Aorta (tissue), 5 donors: Measurements from ENCODE around the gene KRT13. TPM values are rescaled to one million over a fixed set of nuclear protein-coding genes. Genes with fewer than 3 reads are reported as not detected.

ENCODE experiments used
- ATAC-seq: fragments of 200-7000 bp; cut with Tn5 transposase; one replicate; pipeline ENCODE4 v1.9.1; 2022; ENCODE audit warnings: moderate library complexity; ENCODE audit not compliant: low FRiP score
- DNase-seq, 2 donors: peaks; one replicate each; pipeline ENCODE4 v3.0.0-alpha.2; 2020
- H3K27ac ChIP-seq, 2 donors: one replicate each; pipeline ENCODE4 v1.5.1; 2013; ENCODE audit warnings: low read length in 2 of 2, mild to moderate bottlenecking in 2 of 2, moderate library complexity in 2 of 2, control low read depth in 1 of 2, inconsistent platforms in 1 of 2, low read depth in 1 of 2
- H3K27me3 ChIP-seq, 2 donors: one replicate each; pipeline ENCODE4 v1.6.1; 2013; ENCODE audit warnings: control low read depth in 1 of 2, low read length in 1 of 2, mild to moderate bottlenecking in 1 of 2, moderate library complexity in 1 of 2; ENCODE audit not compliant: insufficient read depth in 2 of 2, control insufficient read depth in 1 of 2
- H3K36me3 ChIP-seq, 2 donors: one replicate each; pipeline ENCODE4 v1.6.1; 2013; ENCODE audit warnings: control low read depth in 1 of 2, low read length in 1 of 2, mild to moderate bottlenecking in 1 of 2; ENCODE audit not compliant: insufficient read depth in 2 of 2, control insufficient read depth in 1 of 2
- H3K4me1 ChIP-seq, 2 donors: one replicate each; pipeline ENCODE4 v1.6.1; 2013; ENCODE audit warnings: low read length in 2 of 2, control low read depth in 1 of 2, mild to moderate bottlenecking in 1 of 2, moderate library complexity in 1 of 2; ENCODE audit not compliant: insufficient read depth in 2 of 2, control insufficient read depth in 1 of 2
- H3K4me3 ChIP-seq, 2 donors: one replicate each; pipeline ENCODE4 v1.5.1; 2013; ENCODE audit warnings: low read length in 2 of 2, control low read depth in 1 of 2, mild to moderate bottlenecking in 1 of 2
- H3K9me3 ChIP-seq: one replicate; pipeline ENCODE4 v1.6.1; 2013; ENCODE audit warnings: mild to moderate bottlenecking, low read length; ENCODE audit not compliant: control insufficient read depth
- WGBS, 2 donors: extraction: QIAGEN DNeasy Blood & Tissue Kit; methylation state at CpG; one replicate each; pipeline ENCODE4 v1.1.7; 2013; 5-methylcytosine and 5-hydroxymethylcytosine counted together
- intact Hi-C, 2 donors: fragments of 100-400 bp; cut with DNase I; formaldehyde crosslinking; loops; one replicate each; pipeline versions ENCODE4 v1.14.2 to v1.15.0; 2022
- polyA plus RNA-seq, 2 donors: library from polyadenylated mRNA; stranded (reverse); fragments of 200-250 nt; gene quantifications; one replicate each; pipeline ENCODE4 v1.2.3, GENCODE V29; 2013
- total RNA-seq, 2 donors: library from RNA; stranded (reverse); fragmentation: NEBNext Ultra II Directional; extraction: Animal tissue kit (Norgen Biotek cat#: 25700); gene quantifications; one replicate each; pipeline ENCODE4 v1.2.1, GENCODE V29; 2021
- donor health status: healthy with polysubstance abuse.
- donor health status: Bipolar disorder and iron deficiency.
- donor health status: DM: no; HTN: no; CAD: no.
- donor health status: DM: no; HTN: no; CAD: no.
- donor health status: DM: yes; HTN: yes; CAD: no.

KRT13 gene
- total and polyA plus RNA-seq, 4 donors = 11.4 to 38.3 TPM; not detected in 2

DNA sequence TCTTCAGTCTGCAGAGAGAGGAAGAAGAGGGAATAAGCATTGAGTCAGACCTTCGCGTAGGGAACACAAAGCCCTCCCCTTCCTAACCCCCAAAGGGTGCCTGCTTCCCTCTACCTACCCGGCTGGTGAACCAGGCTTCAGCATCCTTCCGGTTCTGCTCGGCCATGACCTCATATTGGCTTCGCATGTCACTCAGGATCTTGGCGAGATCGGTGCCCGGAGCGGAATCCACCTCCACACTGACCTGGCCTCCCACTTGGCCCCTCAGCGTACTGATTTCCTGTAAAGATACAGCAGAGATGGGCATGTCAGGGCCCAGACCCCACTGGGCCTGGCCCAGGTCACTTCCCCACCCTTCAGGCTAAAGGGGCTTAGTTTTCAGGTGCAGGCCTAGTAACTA is 18.8 kb upstream of the KRT13 start:
- ATAC-seq (no peak), DNase-seq (no peak)
- intact Hi-C loops = no loop called here
- H3K27ac ChIP-seq = no peak overlapping the region
- no peaks in the 10 kb centered on the region for H3K4me1 ChIP-seq
- H3K4me3 ChIP-seq = no peak overlapping the region
- no peaks in the 10 kb centered on the region for H3K36me3 ChIP-seq
- peaks cover 0 to 3% of the 10 kb centered on the region in 2 donors for H3K27me3 ChIP-seq
- H3K9me3 ChIP-seq = no peaks in the 10 kb centered on the region
- WGBS, 2 donors = 95% methylated on average over 11 of the region's 11 CpGs

DNA sequence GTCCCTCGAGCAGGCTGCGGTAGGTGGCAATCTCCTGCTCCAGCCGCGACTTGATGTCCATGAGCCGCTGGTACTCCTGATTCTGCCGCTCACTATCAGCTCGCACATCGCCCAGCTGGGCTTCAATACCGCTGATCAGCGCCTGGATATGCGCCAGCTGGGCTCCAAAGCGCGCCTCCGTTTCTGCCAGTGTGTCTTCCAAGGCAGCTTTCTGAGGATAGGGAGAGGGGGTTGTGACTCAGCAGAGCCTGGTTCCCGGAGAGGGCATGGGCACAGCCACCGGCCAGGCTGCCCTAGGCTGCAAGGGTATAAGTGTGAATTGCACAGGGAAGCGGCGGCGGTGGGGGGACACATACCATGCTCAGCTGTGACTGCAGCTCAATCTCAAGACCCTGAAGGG is 18.4 kb upstream of the KRT13 start:
- Histone ChIP-seq H3K4me3 (no peak overlapping the region), H3K9me3 (no peaks in the 10 kb centered on the region), H3K27me3 (peaks cover 0 to 3% of the 10 kb centered on the region in 2 donors), H3K27ac (no peak overlapping the region), H3K4me1 (no peaks in the 10 kb centered on the region), H3K36me3 (no peaks in the 10 kb centered on the region)
- no peak for DNase-seq
- intact Hi-C loops = no loop called here
- WGBS, 2 donors = 82 to 86% methylated on average over 19 of the region's 19 CpGs
- ATAC-seq = no peak

DNA sequence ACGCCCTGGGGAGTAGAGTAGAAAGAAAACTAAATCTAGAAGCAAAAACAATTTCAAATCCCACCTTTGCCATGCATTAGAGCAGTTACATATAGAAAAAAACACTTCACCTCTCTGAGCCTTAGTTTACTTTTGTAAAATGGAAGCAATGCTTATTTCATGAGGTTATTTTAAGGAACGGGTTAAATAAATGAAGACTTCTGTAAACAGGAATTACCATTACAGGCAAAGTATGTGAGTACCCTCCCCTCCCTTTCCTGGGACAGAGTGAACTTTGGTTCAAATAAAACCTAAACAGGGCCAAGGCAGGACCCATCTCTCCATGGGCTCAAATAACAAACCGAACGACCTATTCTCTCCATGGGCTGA is 17.8 kb upstream of the KRT13 start:
- 70 to 74% methylated on average over 4 of the region's 4 CpGs for WGBS, 2 donors
- DNase-seq = no peak
- Histone ChIP-seq H3K4me3 (no peak overlapping the region), H3K4me1 (no peaks in the 10 kb centered on the region), H3K9me3 (no peaks in the 10 kb centered on the region), H3K36me3 (no peaks in the 10 kb centered on the region), H3K27ac (no peak overlapping the region), H3K27me3 (peaks cover 0 to 3% of the 10 kb centered on the region in 2 donors)
- intact Hi-C loops = no loop called here
- ATAC-seq = no peak

DNA sequence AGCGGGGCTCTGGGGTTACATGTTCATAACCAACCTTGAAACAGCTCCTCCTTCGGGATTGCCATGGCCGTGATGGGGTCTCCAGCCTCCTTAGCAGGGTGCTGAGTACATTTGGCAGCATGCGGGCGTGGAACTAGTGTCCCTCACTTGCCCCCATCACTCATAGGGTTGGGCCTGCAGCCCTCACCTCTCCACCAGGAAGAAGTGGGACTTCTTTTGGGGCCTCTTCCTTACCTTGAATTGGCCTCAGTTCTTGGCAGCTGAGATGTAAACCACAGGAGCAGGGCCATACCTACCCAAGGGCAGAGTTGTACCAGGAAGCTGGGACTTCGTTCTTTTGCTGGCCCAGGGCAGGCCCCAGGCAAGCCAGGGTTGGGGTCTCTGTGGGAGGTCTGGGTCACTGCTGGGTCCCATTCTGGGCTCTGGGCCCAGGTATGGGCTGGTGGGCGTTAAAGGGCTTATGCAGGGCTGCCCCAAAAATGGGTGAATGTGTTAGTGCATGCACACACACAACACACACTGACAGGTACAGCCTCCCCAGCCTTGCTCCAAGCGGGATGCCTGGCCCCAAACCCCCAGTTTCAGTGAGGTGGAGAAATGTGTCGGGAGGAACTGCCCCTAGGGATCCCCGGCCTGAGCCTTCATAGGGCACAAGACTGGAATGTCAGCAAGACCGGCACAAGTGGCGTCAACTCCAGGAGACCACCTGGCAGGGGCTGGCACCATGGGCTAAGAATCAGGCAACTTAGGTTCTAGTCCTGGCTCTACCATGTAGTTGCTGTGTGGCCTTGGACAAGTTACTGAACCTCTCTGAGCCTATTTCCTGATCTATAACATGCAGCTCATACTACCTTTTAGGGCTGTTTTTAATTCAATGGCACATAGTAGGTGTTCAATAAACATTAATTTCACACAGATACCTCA is 17.2 kb upstream of the KRT13 start:
- Histone ChIP-seq H3K4me3 (no peak overlapping the region), H3K4me1 (no peaks in the 10 kb centered on the region), H3K36me3 (no peaks in the 10 kb centered on the region), H3K27ac (no peak overlapping the region), H3K27me3 (no peaks in the 10 kb centered on the region), H3K9me3 (no peaks in the 10 kb centered on the region)
- intact Hi-C loops = no loop called here
- DNase-seq (no peak), ATAC-seq (no peak)
- 95% methylated on average over 12 of the region's 12 CpGs for WGBS, 2 donors

DNA sequence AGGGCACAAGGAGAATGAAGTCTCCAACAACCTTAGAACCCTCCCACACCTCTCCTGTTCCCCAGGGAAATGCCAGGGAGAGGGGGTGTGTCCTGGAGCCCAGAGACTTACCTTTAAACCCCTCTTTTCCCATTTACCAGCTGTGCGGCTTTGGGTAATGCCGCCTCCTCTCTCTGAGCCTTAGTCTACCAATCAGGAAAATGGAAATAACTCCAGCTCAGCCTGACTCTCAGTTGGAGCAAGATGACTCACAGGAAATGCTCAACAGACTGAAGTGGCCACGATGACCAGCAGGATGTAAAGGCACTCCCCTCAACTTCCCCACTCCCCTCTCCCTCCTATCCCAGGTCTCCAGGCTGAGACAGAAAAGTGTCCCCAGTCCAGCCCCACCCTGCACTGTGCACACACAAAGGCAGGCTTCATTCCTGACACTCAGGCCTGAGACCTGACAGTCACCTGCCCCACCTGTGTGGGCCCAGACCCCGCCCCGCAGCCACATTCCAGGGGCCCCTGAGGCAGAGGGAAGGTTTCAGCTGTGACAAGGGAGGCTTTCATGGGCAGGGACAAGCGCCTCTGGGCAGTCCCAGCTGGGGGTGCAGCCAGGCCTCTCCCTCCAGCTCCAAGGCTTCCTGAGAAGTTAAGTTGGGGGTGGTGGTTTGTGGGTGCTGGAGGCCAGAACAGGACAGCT is 16.3 kb upstream of the KRT13 start:
- Histone ChIP-seq H3K9me3 (no peaks in the 10 kb centered on the region), H3K27me3 (no peaks in the 10 kb centered on the region), H3K4me1 (no peaks in the 10 kb centered on the region), H3K4me3 (no peak overlapping the region), H3K27ac (no peak overlapping the region), H3K36me3 (no peaks in the 10 kb centered on the region)
- DNase-seq (no peak), ATAC-seq (peak; percentile 20)
- WGBS, 2 donors = 77 to 79% methylated on average over 6 of the region's 6 CpGs
- intact Hi-C loops = no loop called here

DNA sequence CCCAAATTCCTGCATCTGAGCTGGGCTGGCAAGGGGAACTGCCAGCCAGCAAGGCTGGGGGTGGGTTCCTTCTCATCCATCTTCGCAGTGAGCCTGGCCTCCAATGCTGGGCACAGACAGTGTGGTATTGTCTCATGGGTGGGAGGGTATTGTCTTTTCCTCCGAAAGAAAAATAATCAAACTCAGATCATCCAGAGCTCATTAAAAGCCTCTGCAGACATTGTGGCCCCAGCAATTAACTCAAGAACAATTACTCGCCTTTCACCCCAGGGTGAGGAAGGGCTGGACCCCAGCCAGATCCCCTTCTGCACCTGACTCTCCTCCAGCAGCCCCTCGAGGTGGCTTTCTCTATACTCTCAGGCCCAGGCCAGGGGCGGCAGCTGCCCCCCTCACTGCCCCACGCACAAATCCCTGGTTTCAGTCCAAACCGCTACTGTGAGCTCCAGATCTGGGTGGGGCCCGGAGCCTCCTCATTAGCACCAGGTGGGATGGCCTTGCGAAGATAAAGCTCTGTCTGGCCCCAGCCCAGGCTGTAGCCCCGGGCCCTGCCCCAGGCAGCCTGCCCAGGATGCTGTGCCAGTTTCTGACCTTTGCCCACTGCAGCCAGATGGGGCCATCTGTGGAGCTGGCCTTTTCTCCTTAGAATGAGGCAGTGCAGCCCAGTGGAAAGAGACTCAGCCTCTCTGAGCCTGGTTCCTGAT is 15.6 kb upstream of the KRT13 start:
- no peaks in the 10 kb centered on the region for H3K9me3 ChIP-seq
- no peak for DNase-seq

DNA sequence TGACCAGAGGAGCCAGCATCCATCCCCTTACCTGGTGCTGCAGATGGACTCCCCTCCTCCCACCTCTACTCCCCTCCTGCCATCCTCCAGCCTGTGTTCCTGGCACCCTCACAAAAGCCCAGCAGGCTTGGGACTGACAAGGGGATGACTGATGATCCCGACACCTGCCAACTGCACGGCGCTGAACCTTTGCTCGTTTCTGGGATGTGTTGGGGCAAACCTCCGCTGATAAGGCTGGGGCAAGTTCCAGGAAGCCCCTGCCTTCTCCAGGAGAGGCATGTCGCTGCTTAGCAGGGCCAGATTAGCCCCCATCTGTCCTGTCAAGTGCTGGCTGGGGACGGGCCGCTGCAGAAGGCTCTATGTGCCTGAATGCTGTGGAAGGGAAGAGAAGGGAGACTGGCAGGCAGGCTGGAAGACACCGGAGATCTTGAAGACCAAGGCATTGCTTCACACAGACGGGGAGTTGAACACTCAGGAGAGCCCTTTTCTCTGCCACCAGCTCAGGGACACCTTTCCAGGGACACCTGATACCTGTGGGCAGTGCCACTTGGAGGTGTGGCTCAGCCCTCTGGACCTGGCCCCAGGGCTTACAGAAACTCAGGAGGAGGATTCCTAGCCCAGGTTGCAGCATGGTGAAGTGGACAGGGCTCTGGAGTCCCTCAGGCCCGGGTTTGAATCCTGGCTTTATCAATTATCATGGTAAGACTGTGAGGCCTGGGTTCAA is 14.3 kb upstream of the KRT13 start:
- no peak overlapping the region for H3K27ac ChIP-seq
- H3K27me3 ChIP-seq = no peaks in the 10 kb centered on the region
- intact Hi-C loops = no loop called here
- H3K4me1 ChIP-seq = no peaks in the 10 kb centered on the region
- DNase-seq = no peak
- no peaks in the 10 kb centered on the region for H3K36me3 ChIP-seq
- no peak overlapping the region for H3K4me3 ChIP-seq
- no peaks in the 10 kb centered on the region for H3K9me3 ChIP-seq
- ATAC-seq = no peak
- 36 to 37% methylated on average over 11 of the region's 11 CpGs for WGBS, 2 donors

More for the DNA sequence above, 15.6 kb upstream of the KRT13 start:
- H3K4me3 ChIP-seq = no peak overlapping the region
- no peak for ATAC-seq
- 77 to 81% methylated on average over 10 of the region's 10 CpGs for WGBS, 2 donors
- no peak overlapping the region for H3K27ac ChIP-seq
- intact Hi-C loops = no loop called here
- H3K4me1 ChIP-seq = no peaks in the 10 kb centered on the region
- H3K27me3 ChIP-seq = no peaks in the 10 kb centered on the region
- H3K36me3 ChIP-seq = no peaks in the 10 kb centered on the region

DNA sequence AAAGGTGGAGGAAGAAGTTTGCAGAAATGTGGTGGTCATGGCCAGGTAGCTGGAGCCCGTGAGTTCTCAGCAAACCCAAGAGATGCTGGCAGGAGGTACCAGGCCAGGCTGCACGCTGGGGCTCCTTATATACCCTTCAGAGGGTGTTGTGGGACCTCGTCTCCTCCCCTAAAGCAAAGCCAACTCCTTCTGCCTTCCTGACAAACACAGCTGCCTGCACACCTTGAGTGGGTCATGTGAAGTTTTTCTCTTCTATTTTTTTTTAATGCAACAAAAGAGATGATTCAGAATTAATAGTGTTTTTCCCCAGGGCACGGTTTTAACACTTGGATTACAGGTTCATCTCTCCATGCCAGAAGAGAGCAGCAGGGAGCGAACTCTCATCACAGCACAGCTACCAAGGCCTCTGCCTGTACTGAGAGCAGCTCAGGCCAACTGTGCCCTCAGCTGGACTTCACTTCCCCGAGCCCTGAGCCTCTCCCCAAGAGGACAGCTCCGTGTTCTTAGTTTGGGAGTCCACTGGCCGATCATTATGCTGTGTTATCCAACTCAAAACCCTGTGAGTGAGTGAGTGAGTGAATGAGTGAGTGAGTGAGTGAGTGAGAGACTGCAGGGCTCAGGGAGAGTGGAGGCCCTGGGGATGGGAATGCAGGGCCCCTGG is 13.5 kb upstream of the KRT13 start, which contains the start of gene KRT15:
Gene KRT15, minus strand, starts transcription at position 102 of the 661 bp plus-strand sequence. Its CDS starts 63 bp downstream, at position 39.
- H3K27ac ChIP-seq = no peak within 1 kb of the TSS

More for the DNA sequence above, 13.5 kb upstream of the KRT13 start, which contains the start of gene KRT15:
- Histone ChIP-seq H3K4me1 (no peaks in the 10 kb centered on the region), H3K27me3 (no peaks in the 10 kb centered on the region), H3K9me3 (no peaks in the 10 kb centered on the region), H3K4me3 (no peak within 1 kb of the TSS), H3K36me3 (no peaks in the 10 kb centered on the region)
- no peak for ATAC-seq
- intact Hi-C loops = no loop called here
- 73 to 74% methylated on average over 8 of the region's 8 CpGs for WGBS, 2 donors
- DNase-seq = no peak
